Muscle layer of colon (tissue), 2 donors: Measurements from ENCODE around the gene DLG4.

Experiments used
- H3K27ac ChIP-seq: one replicate; pipeline ENCODE4 v1.7.0; 2013; ENCODE audit warnings: low read depth, mild to moderate bottlenecking, low read length, moderate library complexity
- H3K27me3 ChIP-seq, 2 donors: one replicate each; pipeline ENCODE4 v1.7.0; 2013; ENCODE audit warnings: low read length in 2 of 2, mild to moderate bottlenecking in 2 of 2; ENCODE audit not compliant: insufficient read depth in 2 of 2, control insufficient read depth in 1 of 2
- H3K36me3 ChIP-seq: one replicate; pipeline ENCODE4 v1.7.0; 2013; ENCODE audit warnings: mild to moderate bottlenecking, low read length; ENCODE audit not compliant: insufficient read depth
- H3K4me1 ChIP-seq: one replicate; pipeline ENCODE4 v1.7.0; 2013; ENCODE audit warnings: mild to moderate bottlenecking, low read length; ENCODE audit not compliant: insufficient read depth
- H3K4me3 ChIP-seq, 2 donors: one replicate each; pipeline ENCODE4 v1.7.0; 2013; ENCODE audit warnings: low read length in 2 of 2, low read depth in 1 of 2, mild to moderate bottlenecking in 1 of 2, moderate library complexity in 1 of 2
- H3K9ac ChIP-seq: one replicate; pipeline ENCODE4 v1.7.0; 2013; ENCODE audit warnings: low read length
- H3K9me3 ChIP-seq: one replicate; pipeline ENCODE4 v1.7.0; 2013; ENCODE audit warnings: mild to moderate bottlenecking, low read length
- donor health status: abdominal sarcoma.
- donor health status: Adenocarcinoma of cecum.

Gene DLG4

DNA sequence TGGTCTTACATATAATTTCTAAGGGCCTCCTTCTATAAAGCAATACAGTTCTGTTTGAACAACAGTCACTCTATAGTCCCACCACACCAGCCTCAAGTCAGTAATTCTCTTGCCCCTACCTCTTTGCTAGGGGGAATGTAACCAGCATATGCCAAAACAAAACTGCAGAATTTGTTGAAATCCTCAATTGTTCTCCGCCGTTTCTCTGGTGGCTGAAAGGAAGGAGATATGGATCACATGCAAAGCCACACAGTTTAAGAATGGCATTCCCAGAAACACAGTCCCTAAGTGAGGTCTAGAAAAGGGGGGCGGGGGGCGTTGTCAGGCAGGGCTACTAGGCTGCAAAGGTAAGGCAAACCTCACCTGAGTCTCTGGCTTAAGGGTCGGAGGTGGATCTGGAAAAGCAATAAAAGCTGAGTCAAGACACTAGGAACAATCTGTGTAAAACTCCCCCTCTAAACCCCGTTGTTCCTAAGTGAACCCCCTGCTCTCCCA, 17.7 kb upstream of the DLG4 start:
- peak overlapping the region; percentile 30 to 53 for H3K4me3 ChIP-seq
- peaks cover 37% of the 10 kb centered on the region for H3K36me3 ChIP-seq
- peak overlapping the region; percentile 87 for H3K27ac ChIP-seq
- no peaks in the 10 kb centered on the region for H3K9me3 ChIP-seq
- peaks cover 49% of the 10 kb centered on the region for H3K4me1 ChIP-seq
- H3K27me3 ChIP-seq, result no peaks in the 10 kb centered on the region
- H3K9ac ChIP-seq, result no peak overlapping the region

DNA sequence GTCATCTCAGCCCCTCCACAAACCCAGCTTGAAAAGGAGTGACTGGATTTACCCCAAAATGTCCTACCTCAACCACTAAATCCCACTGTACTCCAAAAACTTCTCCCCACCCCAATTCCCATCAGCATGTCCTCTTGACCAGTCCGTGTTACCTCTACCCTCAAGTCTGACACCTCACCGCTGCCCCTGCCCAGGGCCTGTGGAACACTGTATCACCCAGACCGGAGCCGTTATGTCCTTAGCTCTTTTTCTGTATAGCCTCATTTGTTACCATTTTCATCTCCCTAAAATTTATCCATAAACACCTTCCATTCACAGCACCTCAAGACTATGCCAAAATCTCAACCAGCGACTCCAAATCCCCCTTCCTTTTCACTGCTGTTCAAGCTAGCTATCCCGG, 17.2 kb upstream of the DLG4 start:
- peak overlapping the region; percentile 87 for H3K27ac ChIP-seq
- no peaks in the 10 kb centered on the region for H3K27me3 ChIP-seq
- no peak overlapping the region for H3K9ac ChIP-seq
- peaks cover 54% of the 10 kb centered on the region for H3K4me1 ChIP-seq
- no peaks in the 10 kb centered on the region for H3K9me3 ChIP-seq
- H3K36me3 ChIP-seq, result peaks cover 37% of the 10 kb centered on the region
- no peak overlapping the region for H3K4me3 ChIP-seq

DNA sequence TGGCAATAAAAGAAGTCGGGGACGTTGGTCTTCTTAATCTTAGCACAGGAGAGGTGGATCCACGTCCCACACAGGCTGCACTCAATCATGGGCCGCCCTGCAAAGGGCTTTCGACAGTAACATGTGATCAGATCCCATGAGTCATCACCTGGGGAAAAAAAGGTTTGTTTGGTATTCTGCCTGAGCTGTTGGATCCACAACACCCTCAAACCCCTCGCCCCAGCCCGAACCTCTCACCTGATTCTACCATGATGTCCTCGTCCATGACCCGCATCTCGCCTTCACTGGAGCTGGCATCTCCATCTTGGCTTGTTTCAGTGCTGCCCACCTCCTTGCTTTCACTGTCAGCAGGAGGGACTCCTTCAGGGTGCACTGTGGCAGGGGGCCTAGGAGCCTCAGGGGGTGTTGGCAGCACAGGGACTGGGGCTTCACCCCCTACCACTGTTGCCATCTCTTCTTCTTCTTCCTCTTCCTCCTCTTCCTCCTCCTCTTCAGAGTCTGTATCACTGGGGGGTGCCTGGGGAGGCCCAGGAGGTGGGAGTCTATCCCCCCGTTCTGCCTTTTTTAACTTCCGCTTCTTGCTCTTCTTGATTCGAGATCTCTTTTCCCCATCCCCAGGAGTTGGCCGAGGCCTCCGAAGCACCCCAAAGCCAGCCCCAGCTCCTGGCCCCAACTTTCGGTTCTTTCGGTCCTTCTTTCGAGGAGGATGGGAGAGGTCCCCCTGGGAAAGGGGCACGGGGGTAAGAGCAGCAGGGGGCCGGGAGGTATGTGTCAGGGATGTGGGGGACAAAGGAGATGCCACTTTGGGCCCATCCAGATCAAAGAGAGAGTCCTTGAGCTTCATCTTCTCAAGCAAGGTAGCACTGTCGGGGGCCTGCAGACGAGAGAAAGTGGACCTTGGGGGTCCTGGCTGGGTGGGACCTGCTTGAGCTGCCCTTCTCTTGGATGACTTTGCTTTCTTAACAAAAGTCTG, 16.3 kb upstream of the DLG4 start:
- H3K4me3 ChIP-seq, result no peak overlapping the region
- no peak overlapping the region for H3K27ac ChIP-seq

DNA sequence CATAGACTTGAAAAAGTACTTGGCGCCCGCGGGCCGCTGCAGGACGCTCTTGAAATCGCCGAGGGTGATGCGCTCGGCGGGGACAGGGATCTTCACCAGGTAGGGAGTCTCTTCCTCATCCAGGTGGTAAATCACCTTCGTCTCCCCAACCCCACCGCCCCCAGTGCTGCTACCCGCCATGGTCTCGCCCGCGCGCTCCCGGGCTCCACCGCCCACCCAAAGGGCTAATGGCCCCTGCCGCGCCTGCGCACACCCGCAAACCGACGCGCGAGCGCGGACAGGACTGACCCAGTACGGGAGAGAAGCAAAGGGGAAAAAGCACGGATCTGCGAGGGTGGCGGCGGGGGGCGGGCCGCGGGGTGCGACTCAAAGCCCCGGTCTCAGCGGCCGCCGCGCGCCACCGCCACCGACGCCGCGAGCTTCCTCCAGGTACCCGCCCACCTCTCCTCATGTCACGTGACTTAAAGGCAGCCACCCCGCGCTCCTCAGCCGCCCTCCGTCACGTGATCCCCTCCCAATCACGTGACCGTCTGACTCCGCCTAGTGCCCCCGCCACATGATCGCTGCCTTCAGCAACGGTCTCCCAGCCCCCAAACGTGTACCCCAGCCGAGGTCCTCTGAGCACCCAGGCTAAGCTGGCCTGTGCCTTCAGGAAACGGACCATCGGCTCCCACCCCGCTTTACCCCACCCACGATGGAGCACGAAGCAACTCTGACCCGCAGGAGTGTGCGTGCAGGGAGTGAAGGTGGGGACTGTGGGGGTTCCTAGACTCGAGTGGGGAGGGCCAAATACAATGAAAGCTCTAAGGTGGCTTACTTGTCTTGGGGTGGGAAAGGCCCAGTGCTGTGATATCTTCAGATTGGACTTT, 14.7 kb upstream of the DLG4 start, which contains the start of gene DVL2:
Gene DVL2 (minus strand): TSS at position 435 of the 869 bp plus-strand sequence. CDS start 255 bp downstream, at position 180.
- Histone ChIP-seq H3K4me1 (peaks cover 37% of the 10 kb centered on the region), H3K27me3 (no peaks in the 10 kb centered on the region), H3K36me3 (peaks cover 35% of the 10 kb centered on the region), H3K9ac (peak within 1 kb of the TSS; percentile 23), H3K9me3 (no peaks in the 10 kb centered on the region), H3K4me3 (peak within 1 kb of the TSS; percentile 51 to 75), H3K27ac (peak within 1 kb of the TSS; percentile 87)

More for the DNA sequence above, 16.3 kb upstream of the DLG4 start:
- Histone ChIP-seq H3K9ac (no peak overlapping the region), H3K4me1 (peaks cover 50% of the 10 kb centered on the region), H3K36me3 (peaks cover 30% of the 10 kb centered on the region), H3K27me3 (no peaks in the 10 kb centered on the region), H3K9me3 (no peaks in the 10 kb centered on the region)

DNA sequence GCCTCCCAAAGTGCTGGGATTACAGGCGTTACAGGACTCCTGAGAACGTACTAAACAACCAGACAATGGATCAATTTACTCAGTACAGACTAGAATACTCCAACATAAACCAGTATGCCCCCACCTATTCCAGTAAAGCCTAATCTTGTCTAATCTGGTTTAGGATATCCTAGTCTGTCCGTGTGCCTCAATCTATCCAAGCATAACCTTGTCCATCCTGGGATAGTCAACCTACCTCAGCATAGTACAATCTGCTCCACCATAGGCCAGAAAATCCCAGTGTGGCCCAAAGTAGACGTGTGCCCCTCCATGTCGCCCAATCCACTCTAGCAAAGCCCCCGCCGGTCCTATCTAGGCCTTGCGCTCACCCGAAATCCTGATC, 14.1 kb upstream of the DLG4 start:
- Histone ChIP-seq H3K36me3 (peaks cover 41% of the 10 kb centered on the region), H3K27ac (peak overlapping the region; percentile 87), H3K9ac (peak overlapping the region; percentile 23), H3K27me3 (no peaks in the 10 kb centered on the region), H3K9me3 (no peaks in the 10 kb centered on the region), H3K4me3 (peak overlapping the region; percentile 51 to 75), H3K4me1 (peaks cover 37% of the 10 kb centered on the region)

DNA sequence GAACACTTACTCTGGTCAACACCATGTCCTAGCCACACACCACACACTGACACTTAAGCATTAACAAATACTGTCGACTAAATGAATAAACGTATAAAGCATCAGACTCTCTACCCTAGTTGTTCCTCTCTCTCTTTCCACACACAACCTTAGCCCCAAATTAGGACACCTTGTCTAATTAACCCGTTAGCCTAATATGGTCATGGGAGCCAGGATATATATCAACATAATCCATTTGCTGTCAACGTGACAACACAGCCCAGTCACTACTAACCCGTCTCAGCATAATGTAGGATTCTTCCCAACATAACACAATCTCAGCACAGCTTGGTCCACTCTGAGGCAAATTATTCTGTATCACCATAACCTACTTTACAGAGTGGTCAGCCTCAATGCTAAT, 12.5 kb upstream of the DLG4 start:
- H3K27me3 ChIP-seq, result no peaks in the 10 kb centered on the region
- H3K36me3 ChIP-seq, result peaks cover 57% of the 10 kb centered on the region
- H3K9me3 ChIP-seq, result no peaks in the 10 kb centered on the region
- H3K4me3 ChIP-seq, result no peak overlapping the region
- H3K4me1 ChIP-seq, result peaks cover 33% of the 10 kb centered on the region
- H3K9ac ChIP-seq, result no peak overlapping the region
- no peak overlapping the region for H3K27ac ChIP-seq

DNA sequence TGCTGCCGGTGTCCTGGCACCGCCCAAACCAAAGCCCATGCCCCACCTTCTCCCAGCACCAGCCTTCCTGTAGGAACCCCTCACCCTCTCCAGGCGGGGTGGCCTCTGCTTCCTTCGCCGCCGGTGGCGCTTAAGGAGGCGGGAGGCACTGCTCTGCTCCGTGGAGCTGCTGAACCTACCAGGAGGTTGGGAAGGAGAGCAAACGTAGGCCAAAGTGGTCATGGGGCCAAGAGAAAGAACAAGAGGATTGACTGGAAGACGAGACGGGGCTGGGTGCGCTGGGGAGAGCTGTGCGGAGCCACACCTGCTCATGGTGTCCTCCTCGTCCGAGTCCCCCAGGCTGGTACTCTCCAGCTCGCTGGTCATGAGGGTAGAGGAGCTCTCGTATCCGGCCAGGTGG, 9.9 kb upstream of the DLG4 start:
- no peak overlapping the region for H3K27ac ChIP-seq

DNA sequence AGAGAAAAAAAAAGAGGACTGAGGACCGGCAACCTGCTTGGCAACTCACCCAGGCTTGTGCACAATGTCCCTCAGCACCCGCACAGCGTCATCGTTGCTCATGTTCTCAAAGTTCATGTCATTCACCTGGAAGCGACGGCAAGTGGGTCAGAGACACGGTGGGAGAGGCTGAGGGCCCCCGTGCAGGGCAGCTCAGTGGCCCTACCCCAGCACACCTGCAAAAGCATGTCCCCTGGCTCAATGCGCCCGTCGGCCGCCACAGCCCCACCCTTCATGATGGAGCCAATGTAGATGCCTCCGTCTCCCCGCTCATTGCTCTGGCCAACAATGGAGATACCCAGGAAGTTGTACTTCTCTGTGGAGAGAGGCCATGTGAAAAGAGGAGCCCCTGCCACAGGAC, 9.3 kb upstream of the DLG4 start:
- H3K36me3 ChIP-seq, result peaks cover 60% of the 10 kb centered on the region
- peaks cover 19% of the 10 kb centered on the region for H3K4me1 ChIP-seq
- H3K9ac ChIP-seq, result no peak overlapping the region
- no peaks in the 10 kb centered on the region for H3K9me3 ChIP-seq
- no peaks in the 10 kb centered on the region for H3K27me3 ChIP-seq
- H3K27ac ChIP-seq, result no peak overlapping the region
- H3K4me3 ChIP-seq, result no peak overlapping the region

More for the DNA sequence above, 9.9 kb upstream of the DLG4 start:
- peaks cover 57% of the 10 kb centered on the region for H3K36me3 ChIP-seq
- H3K9ac ChIP-seq, result no peak overlapping the region
- H3K4me1 ChIP-seq, result peaks cover 19% of the 10 kb centered on the region
- H3K27me3 ChIP-seq, result no peaks in the 10 kb centered on the region
- no peaks in the 10 kb centered on the region for H3K9me3 ChIP-seq
- H3K4me3 ChIP-seq, result no peak overlapping the region

DNA sequence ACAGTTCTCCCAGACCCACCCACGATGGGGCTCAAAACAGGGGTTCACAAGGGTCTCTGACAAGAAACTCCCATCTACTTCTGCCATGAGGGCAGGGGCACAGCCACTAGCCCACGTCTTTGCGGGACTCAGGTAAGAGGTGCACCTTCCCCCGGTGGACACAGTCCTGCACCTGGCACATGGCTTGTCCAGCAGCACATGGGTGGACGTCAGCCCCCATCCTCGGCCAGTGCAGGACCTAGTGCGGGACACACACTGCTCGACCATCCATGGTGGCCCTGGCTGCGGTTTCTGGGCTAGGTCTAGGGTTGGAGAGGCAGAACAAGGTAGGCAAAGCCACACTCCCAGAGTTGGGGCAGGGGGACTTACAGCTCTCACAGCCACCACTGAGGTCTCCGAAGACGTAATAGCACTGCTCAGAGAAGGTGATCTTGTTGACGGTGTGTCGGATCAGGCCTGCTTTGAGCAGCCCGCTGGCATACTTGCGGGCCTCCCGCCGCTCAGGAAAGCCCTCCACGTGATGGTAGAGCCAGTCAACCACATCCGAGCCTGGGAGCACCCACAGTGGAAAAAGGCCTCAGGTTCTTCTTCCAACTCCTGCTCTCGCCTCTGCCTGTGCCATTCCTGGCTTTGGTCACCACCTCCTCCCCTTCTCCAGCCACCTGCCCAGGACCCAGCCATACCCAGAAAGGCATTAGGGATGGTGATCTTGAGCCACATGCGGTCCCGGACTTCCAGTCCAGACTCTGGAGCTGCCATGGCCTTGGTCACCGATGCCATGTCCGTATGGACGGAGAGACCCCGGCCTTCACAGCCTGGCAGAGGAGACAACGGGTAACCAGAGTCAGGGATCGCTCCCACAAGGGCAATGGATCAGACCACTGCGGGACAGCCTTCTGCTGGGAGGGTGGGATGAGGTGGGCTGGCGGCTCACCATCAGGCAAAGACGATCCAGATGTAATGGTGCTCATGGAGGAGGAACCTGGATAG, 7.4 kb upstream of the DLG4 start:
- H3K36me3 ChIP-seq, result peaks cover 77% of the 10 kb centered on the region
- H3K27ac ChIP-seq, result no peak overlapping the region

DNA sequence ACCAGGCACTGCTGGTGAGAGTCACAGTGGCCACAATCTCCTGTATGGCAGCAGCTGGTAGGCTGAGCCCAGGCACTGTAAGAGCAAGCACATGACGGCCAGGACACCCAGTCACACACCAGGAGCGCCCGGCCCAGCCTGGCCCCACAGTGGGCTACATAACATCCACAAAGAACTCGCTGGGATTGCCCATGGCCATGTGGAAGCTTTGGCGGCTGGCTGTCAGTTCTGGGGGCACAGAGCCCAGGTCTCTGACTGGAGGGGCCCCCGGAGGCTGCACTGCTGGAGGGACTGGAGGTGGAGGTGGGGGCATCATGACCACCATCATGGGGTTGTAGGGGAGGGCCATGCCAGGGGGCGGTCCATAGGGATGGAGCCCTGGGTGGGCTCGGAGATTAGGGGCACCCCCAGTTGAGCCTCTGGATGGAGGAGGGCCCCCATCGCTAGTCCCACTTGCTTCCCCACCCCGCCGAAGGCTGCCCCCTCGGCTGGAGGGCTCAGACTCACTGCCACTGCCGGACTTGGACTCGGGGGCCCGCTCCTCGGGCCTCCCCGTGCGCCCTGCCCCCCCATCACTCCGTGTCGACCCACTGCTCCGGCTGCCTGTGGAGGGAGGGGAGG, 6.2 kb upstream of the DLG4 start:
- no peaks in the 10 kb centered on the region for H3K9me3 ChIP-seq
- no peak overlapping the region for H3K4me3 ChIP-seq
- no peaks in the 10 kb centered on the region for H3K27me3 ChIP-seq
- H3K36me3 ChIP-seq, result peaks cover 86% of the 10 kb centered on the region
- peaks cover 8% of the 10 kb centered on the region for H3K4me1 ChIP-seq
- no peak overlapping the region for H3K27ac ChIP-seq
- H3K9ac ChIP-seq, result no peak overlapping the region

More for the DNA sequence above, 7.4 kb upstream of the DLG4 start:
- H3K4me3 ChIP-seq, result no peak overlapping the region
- H3K9me3 ChIP-seq, result no peaks in the 10 kb centered on the region
- no peak overlapping the region for H3K9ac ChIP-seq
- no peaks in the 10 kb centered on the region for H3K27me3 ChIP-seq
- peaks cover 5% of the 10 kb centered on the region for H3K4me1 ChIP-seq
